Activated naive CD8-positive, alpha-beta T cell treated with anti-CD3 and anti-CD28 coated beads, Interleukin-2, amount 10 ng/mL, durations not matched to agents 7 days and 5 days (primary cell): ENCODE results near the gene FOXP4. TPM values are rescaled to one million over a fixed set of nuclear protein-coding genes. Genes with fewer than 3 reads are reported as not detected.

Source experiments
- ATAC-seq: fragments of 150-1000 bp; cut with Tn5 transposase; one replicate; pipeline ENCODE4 v1.10.0; 2021; ENCODE audit warnings: low read depth, moderate library complexity
- POLR2A ChIA-PET: fragments of 350-600 bp; sonication (Branson Sonifier 250); formaldehyde crosslinking; loops from one replicate; lab custom pipeline; 2021; ENCODE audit warnings: antibody characterized with exemption; lab: Charles Lee
- DNase-seq: peaks from one replicate; pipeline ENCODE4 v3.0.0; 2021
- H3K27ac Mint-ChIP-seq: one replicate; pipeline ENCODE4 v1.8.0; 2022; ENCODE audit warnings: mild to moderate bottlenecking, mixed read lengths
- H3K27me3 Mint-ChIP-seq: one replicate; pipeline ENCODE4 v1.8.0; 2022; ENCODE audit warnings: mild to moderate bottlenecking, moderate library complexity, mixed read lengths
- H3K36me3 Mint-ChIP-seq: one replicate; pipeline ENCODE4 v1.8.0; 2021; ENCODE audit warnings: mild to moderate bottlenecking, mixed read lengths
- H3K4me1 Mint-ChIP-seq: one replicate; pipeline ENCODE4 v1.8.0; 2021; ENCODE audit warnings: mixed read lengths
- H3K4me3 Mint-ChIP-seq: one replicate; pipeline ENCODE4 v1.8.0; 2022; ENCODE audit warnings: mild to moderate bottlenecking, moderate library complexity, mixed read lengths
- H3K9me3 Mint-ChIP-seq: one replicate; pipeline ENCODE4 v1.8.0; 2021; ENCODE audit warnings: mixed read lengths
- total RNA-seq, 2 experiments: library from RNA; stranded (reverse); gene quantifications; one replicate each; pipeline ENCODE4 v1.2.3, GENCODE V29; 2021

The FOXP4 gene, protein sequence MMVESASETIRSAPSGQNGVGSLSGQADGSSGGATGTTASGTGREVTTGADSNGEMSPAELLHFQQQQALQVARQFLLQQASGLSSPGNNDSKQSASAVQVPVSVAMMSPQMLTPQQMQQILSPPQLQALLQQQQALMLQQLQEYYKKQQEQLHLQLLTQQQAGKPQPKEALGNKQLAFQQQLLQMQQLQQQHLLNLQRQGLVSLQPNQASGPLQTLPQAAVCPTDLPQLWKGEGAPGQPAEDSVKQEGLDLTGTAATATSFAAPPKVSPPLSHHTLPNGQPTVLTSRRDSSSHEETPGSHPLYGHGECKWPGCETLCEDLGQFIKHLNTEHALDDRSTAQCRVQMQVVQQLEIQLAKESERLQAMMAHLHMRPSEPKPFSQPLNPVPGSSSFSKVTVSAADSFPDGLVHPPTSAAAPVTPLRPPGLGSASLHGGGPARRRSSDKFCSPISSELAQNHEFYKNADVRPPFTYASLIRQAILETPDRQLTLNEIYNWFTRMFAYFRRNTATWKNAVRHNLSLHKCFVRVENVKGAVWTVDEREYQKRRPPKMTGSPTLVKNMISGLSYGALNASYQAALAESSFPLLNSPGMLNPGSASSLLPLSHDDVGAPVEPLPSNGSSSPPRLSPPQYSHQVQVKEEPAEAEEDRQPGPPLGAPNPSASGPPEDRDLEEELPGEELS
- total RNA-seq, result 1 to 10 TPM; 7.5 to 8.8 TPM

DNA sequence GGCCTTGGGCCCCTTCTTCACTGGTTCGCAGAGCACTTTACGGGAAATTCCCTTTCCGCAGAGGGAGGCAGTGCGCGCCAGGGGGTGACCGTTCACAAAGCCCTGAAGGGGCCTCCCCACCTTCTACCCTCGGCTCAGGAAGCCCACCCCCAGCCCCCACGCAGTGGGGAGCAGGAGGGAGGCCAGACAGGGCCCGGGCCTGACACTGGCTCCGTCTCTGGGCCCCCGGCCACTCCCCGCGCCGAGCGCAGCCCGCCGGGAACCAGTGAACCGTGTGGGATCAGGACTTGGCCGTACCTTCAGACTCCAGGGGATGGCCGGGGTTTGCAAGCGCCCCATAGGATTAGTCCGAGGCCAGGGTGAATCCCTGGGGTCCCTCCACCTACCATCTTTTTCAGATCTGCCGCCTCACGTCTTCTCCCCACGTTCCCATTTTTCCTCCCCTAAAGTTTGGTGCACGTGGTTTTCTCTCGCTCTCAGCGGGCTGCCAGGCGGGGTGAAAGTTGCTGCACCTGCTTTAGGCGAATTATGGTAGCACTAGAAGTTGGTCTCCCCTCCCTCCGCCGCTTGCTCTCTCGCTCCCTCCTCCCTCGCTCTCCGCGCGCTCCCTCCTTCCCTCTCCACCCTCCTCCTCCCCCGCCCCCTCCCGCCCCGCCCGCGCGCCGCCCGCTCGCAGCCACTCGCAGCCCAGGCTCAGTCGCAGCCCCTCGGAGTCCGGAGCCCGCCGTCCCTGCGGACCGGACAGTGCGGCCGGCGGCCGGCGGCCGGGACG lies at the start of gene FOXP4:
Gene FOXP4, plus strand, starts transcription at position 679 of the 772 bp plus-strand sequence. CDS start 19,380 bp downstream, outside the sequence.
- peaks cover 66% of the 10 kb centered on the region for H3K27me3 Mint-ChIP-seq

DNA sequence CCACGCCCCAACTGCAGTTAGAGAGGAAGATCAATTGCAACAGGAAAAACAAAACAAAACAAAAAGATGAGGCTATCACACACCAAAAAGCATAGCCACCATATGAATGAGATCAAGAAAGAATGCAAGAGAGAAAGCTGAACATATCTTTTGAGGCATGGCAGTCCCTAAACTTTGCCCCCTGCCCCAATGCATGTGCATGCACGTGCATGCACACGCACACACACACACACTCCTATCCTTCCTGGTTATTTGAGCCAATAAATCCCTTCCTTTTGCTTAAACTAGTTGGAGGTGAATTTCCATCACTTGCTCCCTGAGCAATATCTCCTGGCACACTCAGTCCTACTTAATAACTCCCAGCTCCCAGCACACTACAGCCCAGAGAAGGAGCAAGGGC lies 48.6 kb upstream of the FOXP4 start:
- Mint-ChIP-seq H3K36me3 (no peaks in the 10 kb centered on the region), H3K27ac (no peak overlapping the region), H3K4me3 (no peak overlapping the region), H3K9me3 (no peaks in the 10 kb centered on the region), H3K27me3 (peaks cover 61% of the 10 kb centered on the region), H3K4me1 (peaks cover 5% of the 10 kb centered on the region)
- ATAC-seq, result no peak
- POLR2A ChIA-PET, result no interaction called here
- no peak for DNase-seq

More for the DNA sequence above, at the start of gene FOXP4:
- peaks cover 1% of the 10 kb centered on the region for H3K36me3 Mint-ChIP-seq
- H3K9me3 Mint-ChIP-seq, result no peaks in the 10 kb centered on the region
- ATAC-seq, result peak; percentile 84
- peak within 1 kb of the TSS; percentile 89 for H3K4me3 Mint-ChIP-seq
- peak within 1 kb of the TSS; percentile 73 for H3K27ac Mint-ChIP-seq
- peak; percentile 79 for DNase-seq
- peaks cover 12% of the 10 kb centered on the region for H3K4me1 Mint-ChIP-seq
- POLR2A ChIA-PET, result interaction anchor here (1.0 to 2.1 kb wide), 2 partner anchors 161 to 189 kb away, joined by 3 to 4 read pairs; no protein-coding TSS in a partner anchor

DNA sequence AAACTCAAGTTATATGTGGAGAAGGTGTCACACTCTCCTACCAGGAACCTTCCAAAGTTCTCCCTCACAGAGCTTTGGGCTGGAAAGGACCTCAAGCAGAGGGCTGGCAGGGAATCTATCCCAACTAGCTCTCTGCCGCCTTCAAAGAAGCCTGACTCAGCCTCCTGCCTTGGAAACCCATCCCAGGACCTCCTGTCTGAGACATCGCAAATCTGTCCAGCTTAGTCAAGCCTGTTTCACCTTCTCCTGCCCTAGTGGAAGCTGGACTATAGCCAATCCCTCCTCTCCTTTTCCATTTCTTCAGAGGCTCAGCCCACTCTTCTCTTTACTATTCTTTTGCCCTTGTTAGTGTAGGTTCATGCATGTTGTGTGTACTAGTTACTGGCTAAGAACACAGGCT lies 48.2 kb upstream of the FOXP4 start:
- DNase-seq, result no peak
- Mint-ChIP-seq H3K4me3 (no peak overlapping the region), H3K36me3 (no peaks in the 10 kb centered on the region), H3K27me3 (peaks cover 62% of the 10 kb centered on the region), H3K9me3 (no peaks in the 10 kb centered on the region), H3K4me1 (peaks cover 5% of the 10 kb centered on the region), H3K27ac (no peak overlapping the region)
- ATAC-seq, result no peak
- POLR2A ChIA-PET, result no interaction called here

- ATAC-seq, result no peak
- no peaks in the 10 kb centered on the region for H3K36me3 Mint-ChIP-seq
- no peaks in the 10 kb centered on the region for H3K9me3 Mint-ChIP-seq
- H3K27ac Mint-ChIP-seq, result no peak overlapping the region
- no peak for DNase-seq
- peaks cover 5% of the 10 kb centered on the region for H3K4me1 Mint-ChIP-seq
- H3K27me3 Mint-ChIP-seq, result peaks cover 60% of the 10 kb centered on the region
- H3K4me3 Mint-ChIP-seq, result no peak overlapping the region
- POLR2A ChIA-PET, result no interaction called here
These were observed 47.1 kb upstream of the FOXP4 start for GRCh38 chr6:41498968-41499599.

DNA sequence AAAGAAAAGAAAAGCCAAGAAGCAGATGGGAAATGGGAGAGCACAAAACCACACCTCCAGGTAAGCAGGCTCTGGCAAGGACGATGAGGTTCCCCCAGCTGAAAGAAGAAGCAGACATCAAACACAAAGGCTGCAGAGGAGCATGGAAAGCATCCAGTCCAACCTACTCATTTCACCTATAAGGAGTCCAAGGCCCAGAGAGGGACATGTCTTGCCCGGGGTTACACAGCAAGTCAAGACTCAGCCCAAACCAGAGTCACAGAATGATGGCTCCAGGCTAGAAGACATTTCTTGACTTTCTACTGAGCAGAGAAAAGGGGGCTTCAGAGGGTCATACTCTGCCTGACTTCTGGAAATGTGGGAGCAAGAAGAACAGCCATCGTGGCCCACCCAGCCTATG lies 45.6 kb upstream of the FOXP4 start:
- POLR2A ChIA-PET, result no interaction called here
- Mint-ChIP-seq H3K36me3 (no peaks in the 10 kb centered on the region), H3K27ac (no peak overlapping the region), H3K27me3 (peaks cover 65% of the 10 kb centered on the region), H3K4me1 (peaks cover 10% of the 10 kb centered on the region), H3K4me3 (no peak overlapping the region), H3K9me3 (no peaks in the 10 kb centered on the region)
- ATAC-seq (no peak), DNase-seq (no peak)

DNA sequence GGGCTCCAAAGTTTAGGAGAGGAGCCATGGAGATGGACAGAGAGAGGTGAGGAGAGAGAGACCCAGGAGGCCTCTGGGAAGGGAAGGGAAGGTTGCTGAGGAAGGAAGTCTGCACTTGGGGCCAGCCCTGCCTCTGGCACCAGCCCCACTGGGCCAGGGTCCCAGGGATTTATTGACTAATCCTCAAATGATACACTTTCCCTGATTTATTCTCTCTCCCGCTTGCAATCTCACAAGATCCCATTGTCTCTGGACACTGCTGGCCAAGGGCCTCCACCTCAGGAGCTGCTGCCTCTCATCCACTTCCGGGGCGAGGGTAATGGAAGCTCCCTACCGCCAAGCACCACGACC lies 43.6 kb upstream of the FOXP4 start:
- H3K9me3 Mint-ChIP-seq, result no peaks in the 10 kb centered on the region
- no peak for ATAC-seq
- POLR2A ChIA-PET, result no interaction called here
- no peak overlapping the region for H3K4me3 Mint-ChIP-seq
- peaks cover 11% of the 10 kb centered on the region for H3K4me1 Mint-ChIP-seq
- peaks cover 71% of the 10 kb centered on the region for H3K27me3 Mint-ChIP-seq
- H3K36me3 Mint-ChIP-seq, result no peaks in the 10 kb centered on the region
- DNase-seq, result no peak
- H3K27ac Mint-ChIP-seq, result no peak overlapping the region

- POLR2A ChIA-PET, result no interaction called here
- ATAC-seq (no peak), DNase-seq (no peak)
- Mint-ChIP-seq H3K4me1 (peaks cover 11% of the 10 kb centered on the region), H3K4me3 (no peak overlapping the region), H3K9me3 (no peaks in the 10 kb centered on the region), H3K27me3 (peaks cover 72% of the 10 kb centered on the region), H3K36me3 (no peaks in the 10 kb centered on the region), H3K27ac (no peak overlapping the region)
These were observed 43.1 kb upstream of the FOXP4 start for GRCh38 chr6:41502917-41503671.

- no peaks in the 10 kb centered on the region for H3K36me3 Mint-ChIP-seq
- DNase-seq (peak; percentile 40), ATAC-seq (no peak)
- H3K4me3 Mint-ChIP-seq, result no peak overlapping the region
- H3K9me3 Mint-ChIP-seq, result no peaks in the 10 kb centered on the region
- peaks cover 11% of the 10 kb centered on the region for H3K4me1 Mint-ChIP-seq
- POLR2A ChIA-PET, result no interaction called here
- no peak overlapping the region for H3K27ac Mint-ChIP-seq
- peaks cover 68% of the 10 kb centered on the region for H3K27me3 Mint-ChIP-seq
These were observed 42.2 kb upstream of the FOXP4 start for GRCh38 chr6:41503827-41504465.

DNA sequence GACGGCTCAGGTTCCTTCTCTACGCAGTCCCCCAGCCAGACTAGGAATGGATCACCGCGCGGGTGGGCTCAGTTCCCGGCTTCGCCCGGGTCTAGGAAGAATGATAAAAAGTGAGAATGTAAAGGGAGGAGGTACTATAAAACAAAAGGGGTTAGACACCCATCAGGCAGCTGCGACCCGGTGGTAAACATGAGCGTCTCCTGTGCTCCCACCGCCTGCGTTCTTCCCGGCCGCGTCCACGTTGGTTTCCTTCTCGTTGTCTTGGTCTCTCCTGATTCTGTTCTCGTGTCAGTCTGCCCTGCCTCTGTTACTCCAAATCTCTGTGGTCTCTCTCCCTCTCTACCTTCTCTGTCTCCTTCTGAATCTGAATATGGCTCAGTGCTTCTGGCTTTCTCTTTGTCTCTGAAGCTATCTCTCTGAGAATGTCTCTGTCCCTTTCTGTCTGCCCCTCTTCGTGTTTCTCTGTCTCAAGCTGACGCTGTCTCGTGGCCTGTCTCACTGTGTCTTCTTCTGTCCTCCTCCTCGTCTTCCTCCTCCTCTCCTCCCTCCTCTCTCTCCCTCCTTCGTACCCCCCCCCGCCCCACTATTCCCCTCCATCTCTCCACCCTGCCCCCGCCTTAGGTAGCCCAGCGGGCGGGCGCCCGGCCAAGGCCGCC lies 41.6 kb upstream of the FOXP4 start:
- H3K9me3 Mint-ChIP-seq, result no peaks in the 10 kb centered on the region
- no peak for ATAC-seq
- POLR2A ChIA-PET, result no interaction called here
- peaks cover 67% of the 10 kb centered on the region for H3K27me3 Mint-ChIP-seq
- H3K27ac Mint-ChIP-seq, result no peak overlapping the region
- no peaks in the 10 kb centered on the region for H3K36me3 Mint-ChIP-seq
- peaks cover 8% of the 10 kb centered on the region for H3K4me1 Mint-ChIP-seq
- peak overlapping the region; percentile 44 for H3K4me3 Mint-ChIP-seq
- DNase-seq, result no peak

DNA sequence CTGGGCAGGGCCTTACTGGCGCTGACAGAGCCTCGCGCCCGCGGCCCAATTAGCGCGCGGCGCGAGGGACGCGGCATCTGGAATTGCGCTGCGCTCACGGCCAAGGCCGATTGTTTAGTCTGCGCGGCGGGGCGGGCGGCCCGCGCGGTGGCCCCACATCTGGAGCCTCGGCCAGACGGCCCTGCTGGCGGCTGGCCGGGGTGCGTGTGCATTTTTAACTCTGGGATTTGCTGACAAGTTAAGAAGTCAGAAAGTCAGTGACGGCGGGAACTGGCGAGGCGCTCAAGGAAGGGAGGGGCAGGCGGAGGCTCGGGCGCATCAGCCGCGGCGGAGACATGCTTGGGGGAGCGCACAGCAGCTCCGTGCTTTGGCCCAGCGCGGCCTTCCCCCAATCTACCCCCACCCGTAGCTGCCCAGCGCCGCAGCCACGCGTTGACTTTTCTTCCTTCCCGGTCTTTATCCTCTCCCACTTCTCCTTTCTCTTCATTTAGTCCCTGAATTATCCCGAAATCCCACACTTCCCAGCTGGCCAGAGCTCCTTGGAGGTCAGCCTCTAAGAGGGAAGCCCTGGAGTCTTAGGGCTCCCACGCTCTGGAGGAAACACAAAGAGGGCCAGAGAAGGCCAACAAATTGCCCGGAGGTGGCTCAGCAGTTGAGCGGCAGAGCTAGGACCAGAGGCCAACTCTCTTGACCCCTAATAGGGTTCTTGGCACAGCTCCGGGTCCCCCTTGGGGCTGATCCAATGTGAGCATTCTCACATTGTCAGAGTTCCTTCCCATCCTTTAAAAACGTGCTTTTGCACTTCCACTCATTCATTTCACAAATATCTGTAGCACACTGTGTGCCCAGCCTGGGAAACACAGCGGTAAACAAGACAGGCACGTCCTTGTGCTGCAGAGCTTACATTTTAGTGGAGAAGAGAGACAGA lies 40.8 kb upstream of the FOXP4 start:
- H3K36me3 Mint-ChIP-seq, result no peaks in the 10 kb centered on the region
- H3K4me3 Mint-ChIP-seq, result peak overlapping the region; percentile 46
- H3K9me3 Mint-ChIP-seq, result no peaks in the 10 kb centered on the region
- H3K27me3 Mint-ChIP-seq, result peaks cover 66% of the 10 kb centered on the region
- H3K4me1 Mint-ChIP-seq, result peaks cover 8% of the 10 kb centered on the region
- POLR2A ChIA-PET, result no interaction called here
- no peak for ATAC-seq
- no peak overlapping the region for H3K27ac Mint-ChIP-seq
- DNase-seq, result no peak

DNA sequence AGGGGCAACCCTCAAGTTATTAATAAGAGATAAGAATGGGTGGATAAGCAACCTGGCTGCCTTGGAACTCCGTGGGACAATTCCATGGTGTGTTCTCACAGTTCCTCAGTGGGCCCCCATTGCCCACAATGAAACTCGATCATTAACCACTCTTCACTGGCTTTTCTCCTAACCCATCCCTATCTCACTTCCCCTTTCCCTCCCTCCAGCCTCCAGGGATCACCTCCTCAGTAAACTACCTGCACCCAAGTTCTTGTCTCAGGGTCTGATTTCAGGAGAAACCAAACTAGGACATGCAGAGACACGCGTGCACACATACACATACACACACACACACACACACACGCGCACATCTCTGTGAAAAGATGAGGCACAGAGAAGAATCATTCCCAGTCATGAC lies 37.7 kb upstream of the FOXP4 start:
- H3K27me3 Mint-ChIP-seq, result peaks cover 51% of the 10 kb centered on the region
- H3K9me3 Mint-ChIP-seq, result no peaks in the 10 kb centered on the region
- ATAC-seq, result no peak
- no peak overlapping the region for H3K27ac Mint-ChIP-seq
- H3K4me3 Mint-ChIP-seq, result no peak overlapping the region
- POLR2A ChIA-PET, result no interaction called here
- H3K4me1 Mint-ChIP-seq, result peaks cover 8% of the 10 kb centered on the region
- DNase-seq, result no peak
- H3K36me3 Mint-ChIP-seq, result no peaks in the 10 kb centered on the region
